SHP77 treated with DMSO at 0.1 percent for 48 hours (cell line): ENCODE results near the gene FAM53B.
"Not testable (repeated sequence)": the region's sequence is repeated elsewhere in the genome, so short reads cannot be mapped to it uniquely, and the experiment has no call there.

Experiments used
- DNase-seq: peaks from one replicate; lab custom pipeline; 2025; lab: John Stamatoyannopoulos, UW

Gene FAM53B

GRCh38 chr10:124744102-124745050 is at the start of gene FAM53B:
TSS of gene FAM53B (minus strand) at chr10:124744378. CDS start at chr10:124706713, 37,665 bp downstream.
- peak; percentile 68 for DNase-seq

GRCh38 chr10:124792998-124793352 is 48.8 kb upstream of the FAM53B start:
- DNase-seq: no peak

- peak; percentile 62 for DNase-seq
Measured at GRCh38 chr10:124791547-124792348, 47.6 kb upstream of the FAM53B start, which contains the start of gene EEF1AKMT2. TSS of gene EEF1AKMT2 (minus strand) at chr10:124791887. CDS start at chr10:124791833, 54 bp downstream.

GRCh38 chr10:124782900-124783299 is 38.7 kb upstream of the FAM53B start:
- DNase-seq: not testable (repeated sequence)

GRCh38 chr10:124768791-124769190 is 24.6 kb upstream of the FAM53B start:
- no peak for DNase-seq

GRCh38 chr10:124765256-124765655 is 21.1 kb upstream of the FAM53B start:
- DNase-seq: no peak

GRCh38 chr10:124763267-124763666 is 19.1 kb upstream of the FAM53B start:
- no peak for DNase-seq

GRCh38 chr10:124762281-124762680 is 18.1 kb upstream of the FAM53B start:
- no peak for DNase-seq

- DNase-seq: no peak
Measured at GRCh38 chr10:124756156-124756903, 12.2 kb upstream of the FAM53B start.

- no peak for DNase-seq
Measured at GRCh38 chr10:124755581-124755980, 11.4 kb upstream of the FAM53B start.

- no peak for DNase-seq
Measured at GRCh38 chr10:124754227-124754626, 10.0 kb upstream of the FAM53B start.

GRCh38 chr10:124748953-124749645 is 4.9 kb upstream of the FAM53B start:
- DNase-seq: no peak

GRCh38 chr10:124748166-124748565 is 4.0 kb upstream of the FAM53B start:
- DNase-seq: no peak

GRCh38 chr10:124747745-124748144 is 3.6 kb upstream of the FAM53B start:
- no peak for DNase-seq

- no peak for DNase-seq
Measured at GRCh38 chr10:124746992-124747391, 2.8 kb upstream of the FAM53B start.

GRCh38 chr10:124746447-124746846 is 2.3 kb upstream of the FAM53B start:
- not testable (repeated sequence) for DNase-seq

- DNase-seq: no peak
Measured at GRCh38 chr10:124745673-124746072, 1.5 kb upstream of the FAM53B start.

- DNase-seq: no peak
Measured at GRCh38 chr10:124745252-124745651, 1.1 kb upstream of the FAM53B start.

- DNase-seq: no peak
Measured at GRCh38 chr10:124743191-124744101, 732 bp downstream of the FAM53B start.
